Activated CD8-positive, alpha-beta T cell treated with anti-CD3 and anti-CD28 coated beads, Interleukin-2, amount 10 ng/mL, durations not matched to agents 7 days and 5 days (primary cell): ENCODE data around the gene PLCXD1. TPM values are rescaled to one million over a fixed set of nuclear protein-coding genes. Genes with fewer than 3 reads are reported as not detected.
A peak's percentile ranks its signal among the peaks of the same experiment; 100 is the strongest.
"Not testable (repeated sequence)": the region's sequence is repeated elsewhere in the genome, so short reads cannot be mapped to it uniquely, and the experiment has no call there.

Experiments used
- ATAC-seq: fragments of 150-1000 bp; cut with Tn5 transposase; one replicate; pipeline ENCODE4 v1.10.0; 2021; ENCODE audit warnings: moderate library complexity
- CTCF ChIA-PET: fragments of 350-600 bp; sonication (Branson Sonifier 250); formaldehyde crosslinking; loops from one replicate; lab custom pipeline; 2021; ENCODE audit warnings: antibody characterized with exemption; lab: Charles Lee
- POLR2A ChIA-PET: fragments of 350-600 bp; sonication (Branson Sonifier 250); formaldehyde crosslinking; loops from one replicate; lab custom pipeline; 2021; ENCODE audit warnings: antibody characterized with exemption; lab: Charles Lee
- DNase-seq: peaks from one replicate; pipeline ENCODE4 v3.0.0-alpha.2; 2020
- H3K27ac Mint-ChIP-seq: one replicate; pipeline ENCODE4 v1.8.0; 2021; ENCODE audit warnings: mild to moderate bottlenecking, mixed read lengths
- H3K27me3 Mint-ChIP-seq: one replicate; pipeline ENCODE4 v1.8.0; 2021; ENCODE audit warnings: low read depth, mixed read lengths
- H3K36me3 Mint-ChIP-seq: one replicate; pipeline ENCODE4 v1.8.0; 2021; ENCODE audit warnings: low read depth, mixed read lengths
- H3K4me1 Mint-ChIP-seq: one replicate; pipeline ENCODE4 v1.8.0; 2021; ENCODE audit warnings: low read depth, mixed read lengths
- H3K4me3 Mint-ChIP-seq: one replicate; pipeline ENCODE4 v1.8.0; 2021; ENCODE audit warnings: mild to moderate bottlenecking, mixed read lengths
- H3K9me3 Mint-ChIP-seq: one replicate; pipeline ENCODE4 v1.8.0; 2022; ENCODE audit warnings: mixed read lengths; ENCODE audit not compliant: insufficient read depth
- total RNA-seq, 2 experiments: library from RNA; stranded (reverse); gene quantifications; one replicate each; pipeline ENCODE4 v1.2.3, GENCODE V29; 2021

PLCXD1 gene
- total RNA-seq, 2 experiments from 2014 or later, result 44.5 to 50.2 TPM

DNA sequence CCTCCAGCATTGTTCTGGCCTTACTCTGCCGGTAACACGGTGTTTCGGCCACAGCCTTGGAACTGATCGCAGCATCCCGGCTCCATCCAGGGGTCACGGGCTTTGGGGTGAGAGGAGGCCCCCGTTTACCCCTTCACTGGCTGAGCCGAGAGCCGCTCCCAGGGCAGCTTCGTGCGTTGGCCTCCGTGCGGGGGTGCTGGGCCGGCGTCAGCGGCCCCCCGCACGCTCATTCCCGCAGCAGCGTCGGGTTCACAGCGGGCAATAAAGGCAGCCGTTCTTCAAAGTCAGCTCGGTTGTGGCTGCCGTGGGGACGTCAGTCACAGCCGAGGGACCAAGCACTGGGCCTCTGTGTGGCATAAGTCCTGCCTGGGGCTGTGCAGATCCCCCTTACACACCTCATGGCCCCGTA is 25.3 kb upstream of the PLCXD1 start:
- peaks cover 22% of the 10 kb centered on the region for H3K36me3 Mint-ChIP-seq
- H3K27me3 Mint-ChIP-seq, result no peaks in the 10 kb centered on the region
- DNase-seq, result no peak
- peaks cover 20% of the 10 kb centered on the region for H3K9me3 Mint-ChIP-seq
- ChIA-PET CTCF (no interaction called here), POLR2A (no interaction called here)
- H3K4me3 Mint-ChIP-seq, result no peak overlapping the region
- H3K4me1 Mint-ChIP-seq, result peaks cover 20% of the 10 kb centered on the region
- H3K27ac Mint-ChIP-seq, result no peak overlapping the region
- no peak for ATAC-seq

DNA sequence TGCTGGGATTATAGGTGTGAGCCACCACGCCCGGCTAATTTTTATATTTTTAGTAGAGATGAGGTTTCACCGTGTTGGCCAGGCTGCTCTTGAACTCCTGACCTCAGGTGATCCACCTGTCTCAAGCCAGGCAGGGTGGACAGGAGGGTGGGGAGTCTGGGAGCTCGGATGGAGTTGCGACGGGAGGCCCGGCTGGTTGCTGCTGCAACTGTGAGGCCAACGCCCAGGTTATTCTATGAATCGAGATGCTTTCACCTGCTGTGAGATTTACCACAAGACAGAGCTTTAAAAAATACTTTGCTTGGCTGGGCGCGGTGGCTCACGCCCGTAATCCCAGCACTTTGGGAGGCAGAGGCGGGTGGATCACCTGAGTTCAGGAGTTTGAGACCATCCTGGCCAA is 24.1 kb upstream of the PLCXD1 start:
- CTCF ChIA-PET, H3K27ac Mint-ChIP-seq, H3K4me3 Mint-ChIP-seq, H3K27me3 Mint-ChIP-seq, ATAC-seq, POLR2A ChIA-PET, H3K4me1 Mint-ChIP-seq, DNase-seq: not testable (repeated sequence)
- H3K36me3 Mint-ChIP-seq, result peaks cover 14% of the 10 kb centered on the region
- H3K9me3 Mint-ChIP-seq, result peaks cover 12% of the 10 kb centered on the region

DNA sequence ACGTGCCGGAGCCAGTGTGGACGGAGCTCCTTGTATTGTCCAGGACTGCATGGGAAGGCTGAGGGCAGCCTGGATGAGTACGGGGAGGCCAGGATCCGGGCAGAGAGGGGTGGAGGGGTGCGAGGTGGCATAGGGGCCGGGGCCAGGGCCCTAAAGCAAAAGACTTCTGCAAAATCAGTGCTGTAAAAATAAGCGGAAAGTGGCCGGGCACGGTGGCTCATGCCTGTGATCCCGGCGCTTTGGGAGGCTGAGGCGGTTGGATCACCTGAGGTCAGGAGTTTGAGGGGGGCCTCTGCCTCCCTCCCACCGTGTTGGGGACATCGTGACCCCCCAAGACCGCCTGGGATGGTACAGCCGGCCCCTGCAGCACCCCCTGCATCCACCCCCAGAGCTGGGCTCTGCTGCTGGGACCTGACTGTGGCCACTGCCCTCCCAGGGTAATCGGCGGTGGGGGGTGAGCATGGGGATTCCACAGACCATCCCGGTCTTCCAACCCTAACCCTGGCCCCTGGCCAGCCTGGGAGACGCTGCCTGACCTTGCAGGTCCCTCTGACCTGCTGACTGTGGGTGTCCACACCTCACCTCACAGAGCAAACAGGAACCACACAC is 23.4 kb upstream of the PLCXD1 start:
- ChIA-PET POLR2A (no interaction called here), CTCF (no interaction called here)
- H3K27ac Mint-ChIP-seq, result no peak overlapping the region
- no peak overlapping the region for H3K4me3 Mint-ChIP-seq
- H3K4me1 Mint-ChIP-seq, result peaks cover under 1% of the 10 kb centered on the region
- no peak for DNase-seq
- H3K36me3 Mint-ChIP-seq, result peaks cover 6% of the 10 kb centered on the region
- peaks cover 5% of the 10 kb centered on the region for H3K9me3 Mint-ChIP-seq
- ATAC-seq, result no peak
- H3K27me3 Mint-ChIP-seq, result no peaks in the 10 kb centered on the region

GRCh38 chrX:258291-259040 is 22.7 kb upstream of the PLCXD1 start:
- no peak overlapping the region for H3K27ac Mint-ChIP-seq
- CTCF ChIA-PET, result no interaction called here
- no peak for DNase-seq
- H3K36me3 Mint-ChIP-seq, result peaks cover 2% of the 10 kb centered on the region
- ATAC-seq, result no peak
- no peak overlapping the region for H3K4me3 Mint-ChIP-seq
- no peaks in the 10 kb centered on the region for H3K4me1 Mint-ChIP-seq
- POLR2A ChIA-PET, result no interaction called here
- H3K9me3 Mint-ChIP-seq, result no peaks in the 10 kb centered on the region
- no peaks in the 10 kb centered on the region for H3K27me3 Mint-ChIP-seq

DNA sequence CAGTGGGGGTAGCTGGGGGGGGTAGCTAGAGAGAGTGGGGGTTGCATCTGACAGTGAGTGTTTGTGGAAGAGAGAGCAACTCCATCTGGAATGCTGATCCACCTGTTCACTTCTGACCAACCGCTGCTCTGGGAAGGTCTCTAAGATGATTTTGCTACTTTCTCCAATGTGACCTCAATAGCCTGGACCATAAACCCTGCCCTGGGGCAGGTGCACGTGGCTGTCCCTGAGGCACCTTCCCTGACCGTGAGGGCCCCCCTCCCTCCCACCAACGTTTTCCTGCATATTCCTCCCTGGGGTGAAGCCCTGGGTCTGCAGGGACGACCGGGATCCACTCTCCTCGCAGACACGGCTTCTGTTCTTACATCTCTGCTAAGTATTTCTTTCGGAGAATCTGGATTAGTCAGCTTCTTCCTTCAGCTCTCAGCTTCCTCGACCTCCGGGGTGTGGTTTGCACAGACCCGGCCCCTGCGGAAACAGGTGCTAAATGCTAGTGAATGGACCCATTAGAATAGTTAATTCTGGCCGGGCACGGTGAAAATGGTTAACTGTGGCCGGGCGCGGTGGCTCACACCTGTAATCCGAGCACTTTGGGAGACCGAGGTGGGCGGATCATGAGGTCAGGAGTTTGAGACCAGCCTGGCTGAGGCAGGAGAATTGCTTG is 21.4 kb upstream of the PLCXD1 start:
- Mint-ChIP-seq H3K27me3 (no peaks in the 10 kb centered on the region), H3K4me1 (no peaks in the 10 kb centered on the region), H3K27ac (peak overlapping the region; percentile 69), H3K9me3 (no peaks in the 10 kb centered on the region), H3K36me3 (no peaks in the 10 kb centered on the region), H3K4me3 (peak overlapping the region; percentile 12)
- DNase-seq, result no peak
- POLR2A ChIA-PET, result no interaction called here
- CTCF ChIA-PET, result no interaction called here
- ATAC-seq, result no peak

GRCh38 chrX:261167-261918 is 19.8 kb upstream of the PLCXD1 start:
- DNase-seq, result no peak
- POLR2A ChIA-PET, result no interaction called here
- ATAC-seq, result no peak
- Mint-ChIP-seq H3K27ac (no peak overlapping the region), H3K36me3 (no peaks in the 10 kb centered on the region), H3K4me1 (no peaks in the 10 kb centered on the region), H3K27me3 (no peaks in the 10 kb centered on the region), H3K9me3 (no peaks in the 10 kb centered on the region), H3K4me3 (no peak overlapping the region)
- CTCF ChIA-PET, result no interaction called here

DNA sequence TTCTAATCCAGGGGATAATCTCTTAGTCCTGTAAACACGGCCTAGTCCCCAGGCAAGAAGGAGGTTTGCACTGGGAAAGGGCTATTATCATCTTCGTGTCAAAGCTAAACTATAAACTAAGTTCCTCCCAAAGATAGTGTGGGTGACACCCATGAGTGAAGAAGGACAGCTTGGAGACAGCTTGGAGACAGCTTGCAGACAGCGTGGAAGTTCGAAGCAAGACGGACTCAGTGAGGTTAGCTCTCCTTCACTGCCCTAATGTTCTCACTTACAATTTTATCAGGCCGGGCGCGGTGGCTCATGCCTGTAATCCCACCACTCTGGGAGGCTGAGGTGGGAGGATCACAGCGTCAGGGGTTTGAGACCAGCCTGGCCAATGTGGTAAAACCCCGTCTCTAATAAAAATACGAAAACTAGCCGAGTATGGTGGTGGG is 19.2 kb upstream of the PLCXD1 start:
- H3K4me1 Mint-ChIP-seq, result no peaks in the 10 kb centered on the region
- no peak overlapping the region for H3K4me3 Mint-ChIP-seq
- H3K9me3 Mint-ChIP-seq, result no peaks in the 10 kb centered on the region
- DNase-seq (no peak), ATAC-seq (no peak)
- no peaks in the 10 kb centered on the region for H3K27me3 Mint-ChIP-seq
- POLR2A ChIA-PET, result no interaction called here
- no peaks in the 10 kb centered on the region for H3K36me3 Mint-ChIP-seq
- CTCF ChIA-PET, result no interaction called here
- H3K27ac Mint-ChIP-seq, result no peak overlapping the region

GRCh38 chrX:262381-262909 is 18.7 kb upstream of the PLCXD1 start:
- no peaks in the 10 kb centered on the region for H3K9me3 Mint-ChIP-seq
- no peak for DNase-seq
- H3K4me1 Mint-ChIP-seq, result no peaks in the 10 kb centered on the region
- no peaks in the 10 kb centered on the region for H3K36me3 Mint-ChIP-seq
- ChIA-PET CTCF (no interaction called here), POLR2A (no interaction called here)
- no peak overlapping the region for H3K4me3 Mint-ChIP-seq
- no peak overlapping the region for H3K27ac Mint-ChIP-seq
- ATAC-seq, result no peak
- H3K27me3 Mint-ChIP-seq, result no peaks in the 10 kb centered on the region

- ATAC-seq, H3K9me3 Mint-ChIP-seq, DNase-seq, H3K4me3 Mint-ChIP-seq, H3K27ac Mint-ChIP-seq, H3K4me1 Mint-ChIP-seq, H3K27me3 Mint-ChIP-seq, H3K36me3 Mint-ChIP-seq, POLR2A ChIA-PET, CTCF ChIA-PET: not testable (repeated sequence)
Observed at GRCh38 chrX:264006-264405, 17.2 kb upstream of the PLCXD1 start.

GRCh38 chrX:264634-265455 is 16.3 kb upstream of the PLCXD1 start:
- POLR2A ChIA-PET, result no interaction called here
- Mint-ChIP-seq H3K4me1 (no peaks in the 10 kb centered on the region), H3K4me3 (no peak overlapping the region), H3K27me3 (no peaks in the 10 kb centered on the region), H3K9me3 (no peaks in the 10 kb centered on the region), H3K36me3 (no peaks in the 10 kb centered on the region), H3K27ac (no peak overlapping the region)
- DNase-seq (no peak), ATAC-seq (no peak)
- CTCF ChIA-PET, result no interaction called here

DNA sequence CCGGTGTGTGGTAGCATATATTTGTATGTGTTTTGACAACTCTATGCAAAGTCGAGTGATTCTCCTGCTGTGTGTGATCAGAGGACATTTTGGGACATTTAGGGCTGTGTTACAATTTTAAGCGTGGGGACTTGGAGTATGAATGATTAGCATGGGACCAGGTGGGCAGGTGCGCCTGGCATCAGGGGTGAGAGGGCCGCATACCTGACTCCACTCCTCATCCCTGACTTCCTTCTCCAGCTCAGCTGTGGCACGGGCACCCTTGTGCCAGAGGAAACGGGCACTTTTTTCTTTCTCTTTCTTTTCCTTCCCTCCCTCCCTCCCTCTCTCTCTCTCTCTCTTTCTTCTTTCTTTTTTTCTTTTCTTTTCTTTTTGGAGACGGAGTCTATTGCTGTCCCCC is 15.7 kb upstream of the PLCXD1 start:
- no peak for DNase-seq
- Mint-ChIP-seq H3K27me3 (no peaks in the 10 kb centered on the region), H3K9me3 (no peaks in the 10 kb centered on the region), H3K4me3 (no peak overlapping the region), H3K36me3 (no peaks in the 10 kb centered on the region), H3K27ac (no peak overlapping the region), H3K4me1 (no peaks in the 10 kb centered on the region)
- ChIA-PET CTCF (no interaction called here), POLR2A (no interaction called here)
- no peak for ATAC-seq
